GM12878 (cell line): ENCODE results near the gene POU3F3. TPM values are rescaled to one million over a fixed set of nuclear protein-coding genes. Genes with fewer than 3 reads are reported as not detected.

Experiments
- ATAC-seq: fragments of 200-7000 bp; cut with Tn5 transposase; 3 replicates; pipeline ENCODE4 v1.9.1; 2020; ENCODE audit warnings: mild to moderate bottlenecking, moderate library complexity
- BruUV-seq: library from RNA; stranded (reverse); fragments of 400-500 nt; replicated peaks from 2 replicates; lab custom pipeline; 2021; lab: Mats Ljungman, UMichigan
- CTCF ChIA-PET: fragments of 300-600 bp; sonication (Branson Sonifier 250); formaldehyde crosslinking; extraction: SDS; loops from one replicate; lab custom pipeline; 2021; ENCODE audit warnings: inconsistent platforms; lab: Yijun Ruan, JAX
- POLR2A ChIA-PET: fragments of 350-600 bp; formaldehyde crosslinking; extraction: SDS; loops from one replicate; lab custom pipeline; 2021; ENCODE audit warnings: inconsistent platforms; lab: Charles Lee
- RAD21 ChIA-PET: fragments of 300-600 bp; sonication (Branson Sonifier 250); formaldehyde crosslinking; loops from one replicate; lab custom pipeline; 2023; ENCODE audit warnings: antibody characterized with exemption; ENCODE audit not compliant: unreplicated experiment; lab: Charles Lee
- SMC1A ChIA-PET: fragments of 300-600 bp; sonication (Branson Sonifier 250); formaldehyde crosslinking; loops from one replicate; lab custom pipeline; 2023; ENCODE audit not compliant: unreplicated experiment, uncharacterized antibody; lab: Charles Lee
- DNase-seq: peaks from one replicate; pipeline ENCODE4 v3.0.0-alpha.2; 2011; ENCODE audit warnings: low read depth, low spot score
- FAIRE-seq: peaks from 3 replicates; lab custom pipeline; 2011; peaks lifted over from hg19 to GRCh38; lab: Jason Lieb, UNC
- H2AFZ ChIP-seq: 2 replicates; pipeline ENCODE4 v1.6.0; 2011; ENCODE audit warnings: low read depth, low read length, control low read depth; ENCODE audit not compliant: control insufficient read depth
- H3K27ac ChIP-seq: 2 replicates; pipeline ENCODE4 v1.5.1; 2011; ENCODE audit warnings: control low read depth; ENCODE audit not compliant: control insufficient read depth, insufficient read depth
- H3K27me3 ChIP-seq, 2 experiments: replicated peaks in 1 of 2; 2 replicates each; pipeline versions ENCODE4 v1.6.0 to v1.6.1; 2011; ENCODE audit warnings: low read length in 1 of 2; ENCODE audit not compliant: control insufficient read depth in 2 of 2, insufficient read depth in 2 of 2
- H3K36me3 ChIP-seq, 2 experiments: 2 replicates each; pipeline ENCODE4 v1.5.1; 2011; ENCODE audit warnings: low read length in 1 of 2; ENCODE audit not compliant: control insufficient read depth in 2 of 2, insufficient read depth in 2 of 2
- H3K4me1 ChIP-seq: 2 replicates; pipeline ENCODE4 v1.6.1; 2011; ENCODE audit warnings: mild to moderate bottlenecking, low read length, moderate library complexity, mixed read lengths; ENCODE audit not compliant: control insufficient read depth, insufficient read depth
- H3K4me2 ChIP-seq: 2 replicates; pipeline ENCODE4 v1.6.0; 2011; ENCODE audit warnings: control low read depth; ENCODE audit not compliant: control insufficient read depth, insufficient read depth
- H3K4me3 ChIP-seq: fragments of 200-600 bp; sonication (generic); 2 replicates; pipeline ENCODE4 v1.5.1; 2016
- H3K79me2 ChIP-seq: 2 replicates; pipeline ENCODE4 v1.6.0; 2011; ENCODE audit warnings: low read length; ENCODE audit not compliant: control insufficient read depth, insufficient read depth
- H3K9ac ChIP-seq: 2 replicates; pipeline ENCODE4 v1.8.0; 2011; ENCODE audit warnings: low read length, control low read depth, mixed read lengths; ENCODE audit not compliant: control insufficient read depth, insufficient read depth
- H3K9me3 ChIP-seq: replicated peaks from 3 replicates; pipeline ENCODE4 v1.5.1; 2011; ENCODE audit warnings: mild to moderate bottlenecking, low read length; ENCODE audit not compliant: control insufficient read depth, insufficient read depth
- H4K20me1 ChIP-seq: 2 replicates; pipeline ENCODE4 v1.6.0; 2011; ENCODE audit not compliant: control insufficient read depth, insufficient read depth
- CEBPZ ChIP-seq: fragments of 150-350 bp; IDR thresholded peaks from 2 replicates; pipeline ENCODE4 v1.6.1; 2016; ENCODE audit warnings: low read depth, low read length
- CHD1 ChIP-seq: IDR thresholded peaks from 2 replicates; pipeline ENCODE4 v1.6.1; 2012; ENCODE audit warnings: low read depth, low read length, improper control_type of control experiment
- EED ChIP-seq: sonication (generic); IDR thresholded peaks from 2 replicates; pipeline ENCODE4 v1.6.1; 2016; ENCODE audit warnings: antibody characterized with exemption, low read depth
- GABPA ChIP-seq: IDR thresholded peaks from 2 replicates; pipeline ENCODE4 v1.6.1; 2014; ENCODE audit warnings: antibody characterized with exemption, low read depth, mild to moderate bottlenecking, inconsistent platforms
- RBBP5 ChIP-seq: fragments of 200-600 bp; sonication (generic); conservative IDR thresholded peaks from 2 replicates; pipeline ENCODE4 v1.6.1; 2016
- SP1 ChIP-seq: IDR thresholded peaks from one replicate; pipeline ENCODE4 v1.6.1; 2011; ENCODE audit warnings: low read depth, low read length
- USF1 ChIP-seq: IDR thresholded peaks from 2 replicates; pipeline ENCODE4 v1.6.1; 2011; ENCODE audit warnings: borderline replicate concordance, low read depth, mild to moderate bottlenecking, moderate library complexity, mixed read lengths, low read length; ENCODE audit not compliant: insufficient read depth; ENCODE audit errors: extremely low read length
- ZBED1 ChIP-seq: IDR thresholded peaks from 2 replicates; pipeline ENCODE4 v1.6.1; 2016; ENCODE audit warnings: borderline replicate concordance
- ZNF274 ChIP-seq: IDR thresholded peaks from one replicate; pipeline ENCODE4 v1.8.0; 2011; ENCODE audit not compliant: insufficient read length, insufficient read depth
- WGBS: methylation state at CpG from one replicate; pipeline ENCODE4 v1.1.6; 2016; ENCODE audit warnings: low lambda C conversion rate; ENCODE audit not compliant: insufficient replicate concordance, insufficient coverage; ENCODE audit errors: missing lambda C conversion rate; 5-methylcytosine and 5-hydroxymethylcytosine counted together
- in situ Hi-C: fragments of 300-500 bp; cut with MboI; formaldehyde crosslinking; loops from 9 replicates; pipeline ENCODE4 v1.14.3; 2018; ENCODE audit warnings: mixed read lengths
- intact Hi-C: fragments of 100-400 bp; cut with micrococcal nuclease; formaldehyde crosslinking; loops from one replicate; pipeline ENCODE4 v1.14.2; 2022; ENCODE audit not compliant: unreplicated experiment
- polyA plus RNA-seq, 11 experiments: library from polyadenylated mRNA; depleted of rRNA in 4 of 11; unstranded in 6 of 11; stranded (reverse) in 5 of 11; fragments of >200 nt; fragmentation: Nextera tagmentation in 4 of 11; fragmentation: Illumina TruSeq in 1 of 11; extraction: Ambion mirVana in 4 of 11; extraction: Trizol in 1 of 11; gene quantifications; 1 replicate in 1 of 11; 2 replicates in 10 of 11; pipeline versions ENCODE4 v1.2.1 to v1.2.3, GENCODE V29; 2011 to 2016; ENCODE audit warnings: inconsistent platforms in 2 of 11, missing spikeins in 2 of 11, low read depth in 1 of 11
- total RNA-seq, 4 experiments: library from RNA; depleted of rRNA in 3 of 4; stranded (reverse); fragments of >200 nt in 3 of 4; fragmentation: Illumina TruSeq in 1 of 4; extraction: Trizol in 1 of 4; gene quantifications; 2 replicates each; pipeline versions ENCODE4 v1.2.1 to v1.2.3, GENCODE V29; 2013 to 2021
- TF ChIP-seq, protein P1 (sequence below): fragments of 450-650 bp; IDR thresholded peaks from 2 replicates; pipeline ENCODE4 v1.6.1; 2017; ENCODE audit warnings: mild to moderate bottlenecking, low read depth, inconsistent platforms; ENCODE audit not compliant: poor library complexity, severe bottlenecking
- TF ChIP-seq, protein P2 (sequence below): fragments of 450-650 bp; IDR thresholded peaks from 2 replicates; pipeline ENCODE4 v1.6.1; 2016; ENCODE audit warnings: mild to moderate bottlenecking, moderate library complexity, borderline replicate concordance

Gene POU3F3
- total and polyA plus RNA-seq, 10 of the 15 experiments (the other 5 are each of a cell fraction or from before 2014, with no cell fraction given) = not detected

- TF ChIP-seq ZNF274 = no peak
- TF ChIP-seq, protein P1, sequence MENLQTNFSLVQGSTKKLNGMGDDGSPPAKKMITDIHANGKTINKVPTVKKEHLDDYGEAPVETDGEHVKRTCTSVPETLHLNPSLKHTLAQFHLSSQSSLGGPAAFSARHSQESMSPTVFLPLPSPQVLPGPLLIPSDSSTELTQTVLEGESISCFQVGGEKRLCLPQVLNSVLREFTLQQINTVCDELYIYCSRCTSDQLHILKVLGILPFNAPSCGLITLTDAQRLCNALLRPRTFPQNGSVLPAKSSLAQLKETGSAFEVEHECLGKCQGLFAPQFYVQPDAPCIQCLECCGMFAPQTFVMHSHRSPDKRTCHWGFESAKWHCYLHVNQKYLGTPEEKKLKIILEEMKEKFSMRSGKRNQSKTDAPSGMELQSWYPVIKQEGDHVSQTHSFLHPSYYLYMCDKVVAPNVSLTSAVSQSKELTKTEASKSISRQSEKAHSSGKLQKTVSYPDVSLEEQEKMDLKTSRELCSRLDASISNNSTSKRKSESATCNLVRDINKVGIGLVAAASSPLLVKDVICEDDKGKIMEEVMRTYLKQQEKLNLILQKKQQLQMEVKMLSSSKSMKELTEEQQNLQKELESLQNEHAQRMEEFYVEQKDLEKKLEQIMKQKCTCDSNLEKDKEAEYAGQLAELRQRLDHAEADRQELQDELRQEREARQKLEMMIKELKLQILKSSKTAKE = no peak
- no peak for TF ChIP-seq SP1
- no peak for TF ChIP-seq RBBP5
- no peak for TF ChIP-seq CEBPZ
These were observed 16.4 kb downstream of the POU3F3 start (continued) for GRCh38 chr2:104870100-104870975.

DNA sequence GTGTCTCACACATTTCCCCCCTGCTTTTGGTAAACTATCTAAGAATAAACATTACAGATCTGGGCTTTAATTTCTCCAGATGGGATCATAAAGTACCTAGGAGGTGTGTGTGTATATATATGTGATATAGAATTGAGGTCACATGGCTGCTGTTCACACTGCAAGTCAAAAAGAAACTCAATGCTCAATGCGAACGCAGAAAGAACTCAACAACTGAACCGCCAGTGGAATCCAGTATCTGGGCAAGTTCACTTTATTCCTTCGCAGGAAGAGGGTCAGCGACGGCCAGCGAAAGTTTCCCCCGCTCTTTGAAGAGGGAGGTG is 17.7 kb downstream of the POU3F3 start:
- Histone ChIP-seq H2AFZ (no peak overlapping the region), H3K9ac (no peak overlapping the region), H3K79me2 (no peaks in the 10 kb centered on the region), H3K36me3 (no peaks in the 10 kb centered on the region), H3K27me3 (peaks cover 16 to 38% of the 10 kb centered on the region in 2 experiments), H4K20me1 (no peaks in the 10 kb centered on the region), H3K4me2 (no peak overlapping the region), H3K4me3 (no peak overlapping the region), H3K4me1 (no peaks in the 10 kb centered on the region), H3K27ac (no peak overlapping the region), H3K9me3 (no peaks in the 10 kb centered on the region)
- in situ Hi-C loops (loop anchor here (10.0 to 25.0 kb wide), 2 partner anchors 834 to 1707 kb away; no protein-coding TSS in a partner anchor), intact Hi-C loops (loop anchor here (5.0 kb wide), 1 partner anchor 1709 kb away; no protein-coding TSS in a partner anchor)
- CTCF ChIA-PET = interaction anchor here (2.2 kb wide), 1 partner anchor 22 kb away, joined by 6 read pairs; no protein-coding TSS in a partner anchor
- DNase-seq = no peak
- WGBS = 35% methylated on average over 8 of the region's 8 CpGs
- RAD21 ChIA-PET = interaction anchor here (0.7 kb wide), 1 partner anchor 1096 kb away, joined by 3 read pairs; no protein-coding TSS in a partner anchor
- ATAC-seq = no peak
- SMC1A ChIA-PET = no interaction called here
- POLR2A ChIA-PET = no interaction called here
- no peak for FAIRE-seq
- no TSS peak for BruUV-seq
- TF ChIP-seq, protein P2, sequence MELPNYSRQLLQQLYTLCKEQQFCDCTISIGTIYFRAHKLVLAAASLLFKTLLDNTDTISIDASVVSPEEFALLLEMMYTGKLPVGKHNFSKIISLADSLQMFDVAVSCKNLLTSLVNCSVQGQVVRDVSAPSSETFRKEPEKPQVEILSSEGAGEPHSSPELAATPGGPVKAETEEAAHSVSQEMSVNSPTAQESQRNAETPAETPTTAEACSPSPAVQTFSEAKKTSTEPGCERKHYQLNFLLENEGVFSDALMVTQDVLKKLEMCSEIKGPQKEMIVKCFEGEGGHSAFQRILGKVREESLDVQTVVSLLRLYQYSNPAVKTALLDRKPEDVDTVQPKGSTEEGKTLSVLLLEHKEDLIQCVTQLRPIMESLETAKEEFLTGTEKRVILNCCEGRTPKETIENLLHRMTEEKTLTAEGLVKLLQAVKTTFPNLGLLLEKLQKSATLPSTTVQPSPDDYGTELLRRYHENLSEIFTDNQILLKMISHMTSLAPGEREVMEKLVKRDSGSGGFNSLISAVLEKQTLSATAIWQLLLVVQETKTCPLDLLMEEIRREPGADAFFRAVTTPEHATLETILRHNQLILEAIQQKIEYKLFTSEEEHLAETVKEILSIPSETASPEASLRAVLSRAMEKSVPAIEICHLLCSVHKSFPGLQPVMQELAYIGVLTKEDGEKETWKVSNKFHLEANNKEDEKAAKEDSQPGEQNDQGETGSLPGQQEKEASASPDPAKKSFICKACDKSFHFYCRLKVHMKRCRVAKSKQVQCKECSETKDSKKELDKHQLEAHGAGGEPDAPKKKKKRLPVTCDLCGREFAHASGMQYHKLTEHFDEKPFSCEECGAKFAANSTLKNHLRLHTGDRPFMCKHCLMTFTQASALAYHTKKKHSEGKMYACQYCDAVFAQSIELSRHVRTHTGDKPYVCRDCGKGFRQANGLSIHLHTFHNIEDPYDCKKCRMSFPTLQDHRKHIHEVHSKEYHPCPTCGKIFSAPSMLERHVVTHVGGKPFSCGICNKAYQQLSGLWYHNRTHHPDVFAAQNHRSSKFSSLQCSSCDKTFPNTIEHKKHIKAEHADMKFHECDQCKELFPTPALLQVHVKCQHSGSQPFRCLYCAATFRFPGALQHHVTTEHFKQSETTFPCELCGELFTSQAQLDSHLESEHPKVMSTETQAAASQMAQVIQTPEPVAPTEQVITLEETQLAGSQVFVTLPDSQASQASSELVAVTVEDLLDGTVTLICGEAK = no peak
- TF ChIP-seq GABPA (no peak), ZBED1 (no peak), CHD1 (no peak), EED (no peak), USF1 (no peak)
